HL-60 (cell line): ENCODE measurements around the gene HOXD3.

Experiments
- CTCF ChIP-seq: IDR thresholded peaks from one replicate; pipeline ENCODE4 v1.5.1; 2011; ENCODE audit warnings: low read length, control low read depth, inconsistent platforms; ENCODE audit not compliant: insufficient read depth
- POLR2AphosphoS5 ChIP-seq: IDR thresholded peaks from 2 replicates; pipeline ENCODE4 v1.6.1; 2012; ENCODE audit warnings: low read depth
- REST ChIP-seq: IDR thresholded peaks from 2 replicates; pipeline ENCODE4 v1.6.1; 2012; ENCODE audit warnings: low read depth; ENCODE audit not compliant: insufficient replicate concordance

- TF ChIP-seq REST (no peak), CTCF (no peak), POLR2AphosphoS5 (no peak)
Observed at GRCh38 chr2:176124947-176125771, 31.9 kb upstream of the HOXD3 start.
